HFF-Myc (cell line): ENCODE results near the gene ESYT2.

Source experiments
- DNase-seq: peaks from one replicate; pipeline ENCODE4 v3.0.0-alpha.2; 2011; ENCODE audit warnings: low read depth; ENCODE audit errors: extremely low read depth
- H3K4me3 ChIP-seq: replicated peaks from 2 replicates; pipeline ENCODE4 v1.5.1; 2011; ENCODE audit warnings: low read depth, mild to moderate bottlenecking, control low read depth, low read length
- TF ChIP-seq, protein P1 (sequence below): IDR thresholded peaks from 2 replicates; pipeline ENCODE4 v1.5.1; 2012; ENCODE audit warnings: mild to moderate bottlenecking, low read depth, low read length, control low read depth; ENCODE audit errors: missing control alignments

The ESYT2 gene

DNA sequence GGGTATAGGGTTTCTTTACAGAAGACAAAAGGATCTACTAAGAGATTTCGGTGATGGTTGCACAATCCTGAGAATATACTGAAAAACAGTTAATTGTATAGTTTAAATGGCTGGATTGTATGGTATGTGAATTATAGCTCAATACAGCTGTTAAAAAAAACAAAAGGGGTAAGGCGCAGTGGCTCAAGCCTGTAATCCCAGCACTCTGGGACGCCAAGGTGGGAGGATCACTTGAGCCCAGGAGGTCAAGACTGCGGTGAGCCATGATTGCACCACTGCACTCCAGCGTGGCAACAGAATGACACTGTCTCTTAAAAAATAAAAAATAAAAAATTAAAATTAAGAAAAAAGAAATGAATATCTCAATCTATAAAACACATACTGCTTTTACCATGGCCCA, 18.5 kb downstream of the ESYT2 start:
- TF ChIP-seq, protein P1, sequence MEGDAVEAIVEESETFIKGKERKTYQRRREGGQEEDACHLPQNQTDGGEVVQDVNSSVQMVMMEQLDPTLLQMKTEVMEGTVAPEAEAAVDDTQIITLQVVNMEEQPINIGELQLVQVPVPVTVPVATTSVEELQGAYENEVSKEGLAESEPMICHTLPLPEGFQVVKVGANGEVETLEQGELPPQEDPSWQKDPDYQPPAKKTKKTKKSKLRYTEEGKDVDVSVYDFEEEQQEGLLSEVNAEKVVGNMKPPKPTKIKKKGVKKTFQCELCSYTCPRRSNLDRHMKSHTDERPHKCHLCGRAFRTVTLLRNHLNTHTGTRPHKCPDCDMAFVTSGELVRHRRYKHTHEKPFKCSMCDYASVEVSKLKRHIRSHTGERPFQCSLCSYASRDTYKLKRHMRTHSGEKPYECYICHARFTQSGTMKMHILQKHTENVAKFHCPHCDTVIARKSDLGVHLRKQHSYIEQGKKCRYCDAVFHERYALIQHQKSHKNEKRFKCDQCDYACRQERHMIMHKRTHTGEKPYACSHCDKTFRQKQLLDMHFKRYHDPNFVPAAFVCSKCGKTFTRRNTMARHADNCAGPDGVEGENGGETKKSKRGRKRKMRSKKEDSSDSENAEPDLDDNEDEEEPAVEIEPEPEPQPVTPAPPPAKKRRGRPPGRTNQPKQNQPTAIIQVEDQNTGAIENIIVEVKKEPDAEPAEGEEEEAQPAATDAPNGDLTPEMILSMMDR = no peak
- H3K4me3 ChIP-seq = no peak overlapping the region
- DNase-seq = no peak

DNA sequence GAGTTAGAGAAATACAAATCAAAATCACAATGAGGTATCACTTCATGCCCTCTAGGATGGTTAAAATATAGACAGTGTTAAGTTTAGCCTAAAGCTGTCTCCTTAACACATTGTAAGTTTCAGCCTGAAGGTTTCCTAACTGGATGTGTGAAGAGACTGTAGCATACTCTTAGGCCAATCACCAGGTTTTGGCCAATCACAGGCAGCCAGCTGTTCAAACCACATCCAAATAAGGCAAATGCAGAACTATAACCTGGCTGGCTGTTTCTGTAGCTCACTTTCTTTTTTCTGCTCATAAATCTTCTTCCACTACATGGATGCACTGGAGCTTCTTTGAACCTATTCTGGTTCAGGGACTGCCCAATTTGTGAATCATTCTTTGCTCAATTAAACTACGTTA, 19.7 kb downstream of the ESYT2 start:
- TF ChIP-seq, protein P1 = no peak
- DNase-seq = no peak
- no peak overlapping the region for H3K4me3 ChIP-seq

DNA sequence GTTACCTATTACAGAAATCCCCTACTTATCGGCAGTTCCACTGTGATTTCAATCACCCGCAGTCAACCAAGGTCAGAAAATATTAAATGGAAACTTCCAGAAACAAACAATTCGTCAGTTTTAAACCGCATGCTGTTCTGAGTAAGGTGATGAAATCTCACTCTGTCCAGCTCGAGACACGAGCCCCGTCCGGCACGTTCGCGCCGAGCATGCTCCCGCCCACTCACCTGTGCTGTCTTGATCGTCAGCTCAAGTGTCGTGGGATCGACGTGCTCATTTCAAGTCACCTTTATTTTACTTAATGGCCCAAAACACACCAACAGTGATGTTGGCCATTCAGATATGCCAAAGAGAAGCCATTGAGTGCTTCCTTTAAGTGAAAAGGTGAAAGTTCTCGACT, 21.2 kb downstream of the ESYT2 start:
- no peak overlapping the region for H3K4me3 ChIP-seq
- DNase-seq = no peak
- TF ChIP-seq, protein P1 = no peak

DNA sequence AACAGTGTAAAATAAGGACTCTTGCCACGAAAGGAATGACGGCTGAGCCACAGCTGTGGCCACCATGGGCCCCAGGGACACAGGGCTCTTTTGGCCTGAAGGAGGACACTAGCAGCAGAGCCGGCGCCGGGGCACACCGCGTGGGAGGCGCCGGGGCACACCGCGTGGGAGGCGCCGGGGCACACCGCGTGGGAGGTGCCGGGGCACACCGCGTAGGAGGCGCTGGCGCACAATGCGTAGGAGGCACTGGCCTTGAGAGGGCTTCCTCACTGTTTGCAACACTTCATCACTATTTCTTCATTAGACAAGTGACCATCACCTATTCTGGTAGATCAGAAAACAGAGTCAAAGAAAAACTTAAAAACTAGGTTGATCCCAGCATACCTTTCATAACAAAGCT, 23.4 kb downstream of the ESYT2 start:
- TF ChIP-seq, protein P1 = no peak
- H3K4me3 ChIP-seq = no peak overlapping the region
- DNase-seq = no peak

DNA sequence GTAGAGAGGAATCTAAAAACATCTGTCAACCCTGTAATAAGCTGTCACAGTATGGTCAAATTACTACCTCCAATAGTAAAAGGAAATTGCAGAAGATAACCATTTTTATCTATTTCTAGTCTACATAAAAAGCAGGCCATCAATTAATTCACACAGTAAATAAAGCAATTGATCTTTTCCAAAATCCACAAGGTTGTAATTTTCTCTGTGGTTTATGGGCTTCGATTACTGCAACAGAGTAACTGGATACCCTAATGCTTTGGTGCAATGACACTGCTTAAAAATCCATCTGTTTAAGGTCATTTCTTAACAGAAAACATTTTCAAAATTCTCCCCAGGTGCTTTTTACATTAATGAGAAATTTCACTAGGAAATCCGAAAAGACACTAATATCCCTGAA, 23.9 kb downstream of the ESYT2 start:
- no peak for DNase-seq
- TF ChIP-seq, protein P1 = no peak
- no peak overlapping the region for H3K4me3 ChIP-seq

DNA sequence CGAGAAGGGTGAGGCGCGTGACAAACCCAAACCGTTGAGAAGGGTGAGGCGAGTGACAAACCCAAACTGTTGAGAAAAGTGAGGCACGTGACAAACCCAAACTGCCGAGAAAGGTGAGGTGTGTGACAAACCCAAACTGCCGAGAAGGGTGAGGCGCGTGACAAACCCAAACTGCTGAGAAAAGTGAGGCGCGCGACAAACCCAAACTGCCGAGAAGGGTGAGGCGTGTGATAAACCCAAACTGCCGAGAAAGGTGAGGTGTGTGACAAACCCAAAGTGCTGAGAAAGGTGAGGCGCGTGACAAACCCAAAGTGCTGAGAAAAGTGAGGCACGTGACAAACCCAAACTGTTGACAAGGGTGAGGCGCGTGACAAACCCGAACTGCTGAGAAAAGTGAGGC, 25.0 kb downstream of the ESYT2 start:
- TF ChIP-seq, protein P1 = no peak
- no peak for DNase-seq
- no peak overlapping the region for H3K4me3 ChIP-seq

DNA sequence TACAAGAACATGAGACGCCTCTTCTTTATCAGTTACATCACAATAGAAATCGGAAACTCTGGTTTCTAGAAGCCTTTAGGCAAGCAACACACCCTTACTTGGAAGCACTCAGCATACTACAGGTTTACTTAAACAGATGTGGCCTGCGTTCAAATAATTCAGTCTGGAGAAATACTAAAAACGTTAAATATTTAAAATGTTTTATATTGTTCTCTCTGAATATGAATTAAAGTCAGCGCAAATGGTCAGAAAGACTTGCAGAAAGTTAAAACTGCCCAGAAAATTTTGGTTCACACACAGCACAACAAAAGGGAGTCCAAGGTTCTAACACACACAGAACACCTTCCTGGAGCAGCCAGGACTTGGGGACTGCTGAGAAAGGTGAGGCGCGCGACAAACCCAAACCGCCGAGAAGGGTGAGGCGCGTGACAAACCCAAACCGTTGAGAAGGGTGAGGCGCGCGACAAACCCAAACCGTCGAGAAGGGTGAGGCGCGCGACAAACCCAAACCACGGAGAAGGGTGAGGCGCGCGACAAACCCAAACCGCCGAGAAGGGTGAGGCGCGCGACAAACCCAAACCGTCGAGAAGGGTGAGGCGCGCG, 25.8 kb downstream of the ESYT2 start:
- TF ChIP-seq, protein P1 = no peak
- no peak overlapping the region for H3K4me3 ChIP-seq
- no peak for DNase-seq
